ENCODE data around the gene GLB1L.
A peak's percentile ranks its signal among the peaks of the same experiment; 100 is the strongest.

The GLB1L gene

GRCh38 chr2:219278655-219279150 lies 33.5 kb upstream of the GLB1L start:
- H3K4me2 ChIP-seq: peak overlapping the region; percentile 80
- no peaks in the 10 kb centered on the region for H3K79me2 ChIP-seq (ENCODE audit: insufficient read depth, low read depth)
- H2AFZ ChIP-seq (ENCODE audit: low read depth): peak overlapping the region; percentile 90
- no peak for TF ChIP-seq CTCF (conservative IDR thresholded peaks at IDR 0.05; ENCODE audit: low read depth, low read length)
- peak overlapping the region; percentile 70 for H3K4me3 ChIP-seq (IDR thresholded peaks at IDR 0.05; ENCODE audit: insufficient read depth, low read depth, low read length)
- H3K27ac ChIP-seq: peak overlapping the region; percentile 80
- H3K4me1 ChIP-seq (ENCODE audit: low read depth, poor library complexity, severe bottlenecking): peaks cover 28% of the 10 kb centered on the region
- H3K9ac ChIP-seq: peak overlapping the region; percentile 31; the same call in 1 of the 2 replicates
- no peaks in the 10 kb centered on the region for H4K20me1 ChIP-seq (ENCODE audit: insufficient read depth)
- no peaks in the 10 kb centered on the region for H3K27me3 ChIP-seq (ENCODE audit: insufficient read depth, low read depth)
- H3K36me3 ChIP-seq (ENCODE audit: insufficient read depth): no peaks in the 10 kb centered on the region

GRCh38 chr2:219277703-219278654 lies 32.7 kb upstream of the GLB1L start:
- Histone ChIP-seq H3K4me1 (ENCODE audit: low read depth, poor library complexity, severe bottlenecking) (peaks cover 28% of the 10 kb centered on the region), H3K27me3 (ENCODE audit: insufficient read depth, low read depth) (no peaks in the 10 kb centered on the region), H2AFZ (ENCODE audit: low read depth) (peak overlapping the region; percentile 90), H3K79me2 (ENCODE audit: insufficient read depth, low read depth) (no peaks in the 10 kb centered on the region), H3K36me3 (ENCODE audit: insufficient read depth) (no peaks in the 10 kb centered on the region), H3K4me3 (IDR thresholded peaks at IDR 0.05; ENCODE audit: insufficient read depth, low read depth, low read length) (no peak overlapping the region), H4K20me1 (ENCODE audit: insufficient read depth) (no peaks in the 10 kb centered on the region), H3K4me2 (peak overlapping the region; percentile 80), H3K27ac (peak overlapping the region; percentile 80), H3K9ac (peak overlapping the region; percentile 31; the same call in 1 of the 2 replicates)
- TF ChIP-seq CTCF (conservative IDR thresholded peaks at IDR 0.05; ENCODE audit: low read depth, low read length): peak; percentile 95

GRCh38 chr2:219274361-219274921 lies 29.2 kb upstream of the GLB1L start:
- no peak overlapping the region for H3K27ac ChIP-seq
- no peak overlapping the region for H3K9ac ChIP-seq
- TF ChIP-seq CTCF (conservative IDR thresholded peaks at IDR 0.05; ENCODE audit: low read depth, low read length): no peak

GRCh38 chr2:219273937-219274336 lies 28.7 kb upstream of the GLB1L start:
- no peak overlapping the region for H3K4me3 ChIP-seq (IDR thresholded peaks at IDR 0.05; ENCODE audit: insufficient read depth, low read depth, low read length)
- no peak overlapping the region for H2AFZ ChIP-seq (ENCODE audit: low read depth)
- peaks cover 21% of the 10 kb centered on the region for H3K4me1 ChIP-seq (ENCODE audit: low read depth, poor library complexity, severe bottlenecking)
- no peak overlapping the region for H3K9ac ChIP-seq
- no peak for TF ChIP-seq CTCF (conservative IDR thresholded peaks at IDR 0.05; ENCODE audit: low read depth, low read length)
- no peaks in the 10 kb centered on the region for H3K36me3 ChIP-seq (ENCODE audit: insufficient read depth)
- no peaks in the 10 kb centered on the region for H3K27me3 ChIP-seq (ENCODE audit: insufficient read depth, low read depth)
- H3K79me2 ChIP-seq (ENCODE audit: insufficient read depth, low read depth): no peaks in the 10 kb centered on the region
- H3K27ac ChIP-seq: no peak overlapping the region
- no peak overlapping the region for H3K4me2 ChIP-seq
- no peaks in the 10 kb centered on the region for H4K20me1 ChIP-seq (ENCODE audit: insufficient read depth)

More at GRCh38 chr2:219274361-219274921, 29.2 kb upstream of the GLB1L start:
- H3K79me2 ChIP-seq (ENCODE audit: insufficient read depth, low read depth): no peaks in the 10 kb centered on the region
- H3K4me3 ChIP-seq (IDR thresholded peaks at IDR 0.05; ENCODE audit: insufficient read depth, low read depth, low read length): no peak overlapping the region
- H3K4me1 ChIP-seq (ENCODE audit: low read depth, poor library complexity, severe bottlenecking): peaks cover 21% of the 10 kb centered on the region
- H2AFZ ChIP-seq (ENCODE audit: low read depth): no peak overlapping the region
- H3K27me3 ChIP-seq (ENCODE audit: insufficient read depth, low read depth): no peaks in the 10 kb centered on the region
- no peak overlapping the region for H3K4me2 ChIP-seq
- no peaks in the 10 kb centered on the region for H3K36me3 ChIP-seq (ENCODE audit: insufficient read depth)
- no peaks in the 10 kb centered on the region for H4K20me1 ChIP-seq (ENCODE audit: insufficient read depth)

Measured in KMS-11 (cell line).